GM23338 (cell line): ENCODE results near the gene C10orf90.

ENCODE experiments used
- CREB1 ChIP-seq: fragments of 250-450 bp; sonication (Bioruptor Pico); IDR thresholded peaks from 2 replicates; pipeline ENCODE4 v1.5.0; 2020; ENCODE audit warnings: low read depth, mild to moderate bottlenecking, moderate library complexity
- EZH2 ChIP-seq: fragments of 200-600 bp; sonication (generic); IDR thresholded peaks from one replicate; pipeline ENCODE4 v1.8.0; 2017; ENCODE audit warnings: antibody characterized with exemption, mild to moderate bottlenecking, low read depth; ENCODE audit not compliant: unreplicated experiment
- EZH2phosphoT487 ChIP-seq: fragments of 200-600 bp; sonication (generic); IDR thresholded peaks from one replicate; pipeline ENCODE4 v1.8.1; 2018; ENCODE audit warnings: antibody characterized with exemption; ENCODE audit not compliant: unreplicated experiment
- NANOG ChIP-seq: IDR thresholded peaks from 2 replicates; pipeline ENCODE4 v1.6.1; 2016; ENCODE audit warnings: antibody characterized with exemption, borderline replicate concordance
- POLR2AphosphoS5 ChIP-seq: IDR thresholded peaks from 2 replicates; pipeline ENCODE4 v1.6.1; 2016; ENCODE audit warnings: antibody characterized with exemption, low read depth
- REST ChIP-seq: IDR thresholded peaks from one replicate; pipeline ENCODE4 v1.6.1; 2018; ENCODE audit warnings: antibody characterized with exemption; ENCODE audit not compliant: unreplicated experiment
- STAT1 ChIP-seq: IDR thresholded peaks from one replicate; pipeline ENCODE4 v1.6.1; 2016; ENCODE audit warnings: antibody characterized with exemption; ENCODE audit not compliant: unreplicated experiment
- ZNF114 ChIP-seq: fragments of 250-450 bp; sonication (Bioruptor Pico); IDR thresholded peaks from 2 replicates; pipeline ENCODE4 v1.5.0; 2020; ENCODE audit warnings: mild to moderate bottlenecking, moderate library complexity
- TF ChIP-seq, protein P1 (sequence below), 2 experiments: fragments of 200-600 bp in 1 of 2; sonication (generic) in 1 of 2; conservative IDR thresholded peaks; 2 replicates each; pipeline versions ENCODE4 v1.5.1 to v1.6.1; 2016 to 2017; ENCODE audit warnings: antibody characterized with exemption in 2 of 2, low read depth in 2 of 2, mild to moderate bottlenecking in 2 of 2, moderate library complexity in 1 of 2
- TF ChIP-seq, protein P2 (sequence below): IDR thresholded peaks from 2 replicates; pipeline ENCODE4 v1.6.1; 2016; ENCODE audit warnings: antibody characterized with exemption

GRCh38 chr10:126422567-126422966, 247.9 kb downstream of the C10orf90 start:
- TF ChIP-seq EZH2 = no peak
- TF ChIP-seq, protein P1, sequence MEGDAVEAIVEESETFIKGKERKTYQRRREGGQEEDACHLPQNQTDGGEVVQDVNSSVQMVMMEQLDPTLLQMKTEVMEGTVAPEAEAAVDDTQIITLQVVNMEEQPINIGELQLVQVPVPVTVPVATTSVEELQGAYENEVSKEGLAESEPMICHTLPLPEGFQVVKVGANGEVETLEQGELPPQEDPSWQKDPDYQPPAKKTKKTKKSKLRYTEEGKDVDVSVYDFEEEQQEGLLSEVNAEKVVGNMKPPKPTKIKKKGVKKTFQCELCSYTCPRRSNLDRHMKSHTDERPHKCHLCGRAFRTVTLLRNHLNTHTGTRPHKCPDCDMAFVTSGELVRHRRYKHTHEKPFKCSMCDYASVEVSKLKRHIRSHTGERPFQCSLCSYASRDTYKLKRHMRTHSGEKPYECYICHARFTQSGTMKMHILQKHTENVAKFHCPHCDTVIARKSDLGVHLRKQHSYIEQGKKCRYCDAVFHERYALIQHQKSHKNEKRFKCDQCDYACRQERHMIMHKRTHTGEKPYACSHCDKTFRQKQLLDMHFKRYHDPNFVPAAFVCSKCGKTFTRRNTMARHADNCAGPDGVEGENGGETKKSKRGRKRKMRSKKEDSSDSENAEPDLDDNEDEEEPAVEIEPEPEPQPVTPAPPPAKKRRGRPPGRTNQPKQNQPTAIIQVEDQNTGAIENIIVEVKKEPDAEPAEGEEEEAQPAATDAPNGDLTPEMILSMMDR (conservative IDR thresholded peaks at IDR 0.05; ENCODE audit: low read depth in 2 of 2) = no peak
- TF ChIP-seq NANOG = no peak
- TF ChIP-seq REST = no peak
- TF ChIP-seq POLR2AphosphoS5 = no peak
- TF ChIP-seq STAT1 = no peak
- TF ChIP-seq, protein P2, sequence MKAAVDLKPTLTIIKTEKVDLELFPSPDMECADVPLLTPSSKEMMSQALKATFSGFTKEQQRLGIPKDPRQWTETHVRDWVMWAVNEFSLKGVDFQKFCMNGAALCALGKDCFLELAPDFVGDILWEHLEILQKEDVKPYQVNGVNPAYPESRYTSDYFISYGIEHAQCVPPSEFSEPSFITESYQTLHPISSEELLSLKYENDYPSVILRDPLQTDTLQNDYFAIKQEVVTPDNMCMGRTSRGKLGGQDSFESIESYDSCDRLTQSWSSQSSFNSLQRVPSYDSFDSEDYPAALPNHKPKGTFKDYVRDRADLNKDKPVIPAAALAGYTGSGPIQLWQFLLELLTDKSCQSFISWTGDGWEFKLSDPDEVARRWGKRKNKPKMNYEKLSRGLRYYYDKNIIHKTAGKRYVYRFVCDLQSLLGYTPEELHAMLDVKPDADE = no peak
- no peak for TF ChIP-seq EZH2phosphoT487
- no peak for TF ChIP-seq CREB1 (CRISPR knock-in tag)
- TF ChIP-seq ZNF114 (CRISPR knock-in tag) = no peak
